Measurements from ENCODE around the gene CDH26. TPM values are rescaled to one million over a fixed set of nuclear protein-coding genes. Genes with fewer than 3 reads are reported as not detected.

The CDH26 gene
- total and polyA plus RNA-seq, 2 donors (not counting 1 experiment from before 2014, with no cell fraction given), result 1.8 to 2.3 TPM

DNA sequence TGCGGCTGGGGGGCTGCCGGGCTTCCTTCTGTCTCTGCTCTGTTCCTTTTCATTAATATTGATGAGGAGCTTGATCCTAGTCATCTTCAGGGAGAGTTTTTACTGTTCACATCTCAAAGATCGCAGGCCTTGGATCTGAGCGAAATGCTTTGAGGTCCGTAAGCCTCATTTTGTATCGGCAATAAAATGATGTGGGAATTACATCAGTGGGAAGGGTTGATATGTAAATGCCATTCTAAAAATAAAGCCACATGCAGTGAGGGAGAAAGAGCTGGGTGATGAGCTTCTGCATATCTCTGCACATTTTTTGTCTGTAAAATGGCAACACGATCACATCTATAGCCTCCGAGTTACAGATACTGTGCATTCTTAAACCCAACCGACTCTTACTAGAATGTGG, 24.9 kb downstream of the CDH26 start:
- Histone ChIP-seq H3K36me3 (replicated peaks in 1 of 2; ENCODE audit: control extremely low read depth in 1 of 2, control insufficient read depth in 1 of 2, extremely low read depth in 1 of 2, insufficient read depth in 2 of 2, low read length in 1 of 2) (no peaks in the 10 kb centered on the region), H4K20me1 (ENCODE audit: control insufficient read depth, insufficient read depth, low read length, poor library complexity, severe bottlenecking) (no peaks in the 10 kb centered on the region), H3K9me3 (ENCODE audit: control extremely low read depth in 1 of 3, control insufficient read depth in 2 of 3, insufficient read depth in 1 of 3, low read length in 2 of 3) (no peaks in the 10 kb centered on the region), H3K27me3 (replicated peaks in 1 of 4; ENCODE audit: control extremely low read depth in 1 of 4, control insufficient read depth in 3 of 4, insufficient read depth in 4 of 4, low read length in 3 of 4) (no peaks in the 10 kb centered on the region), H3K27ac (ENCODE audit: low read length in 2 of 2) (no peak overlapping the region), H3K9ac (ENCODE audit: low read length) (no peak overlapping the region), H3K4me1 (ENCODE audit: control insufficient read depth in 2 of 2, insufficient read depth in 2 of 2, low read length in 2 of 2) (peaks cover 4 to 9% of the 10 kb centered on the region in 2 donors), H3K4me3 (ENCODE audit: control extremely low read depth in 1 of 5, extremely low read depth in 1 of 5, insufficient read depth in 1 of 5, low read depth in 2 of 5, low read length in 4 of 5) (no peak overlapping the region), H3K79me2 (ENCODE audit: control insufficient read depth, insufficient read depth, low read length) (no peaks in the 10 kb centered on the region), H2AFZ (ENCODE audit: insufficient read depth, low read depth, low read length, poor library complexity, severe bottlenecking) (no peak overlapping the region), H3K4me2 (replicated peaks; ENCODE audit: low read depth, low read length, poor library complexity, severe bottlenecking) (no peak overlapping the region)
- 97% methylated on average over 5 of the region's 9 CpGs for WGBS (ENCODE audit: insufficient coverage)
- ChIA-PET POLR2A (no interaction called here), CTCF (no interaction called here)
- no peak overlapping the region for H3K4me3 Mint-ChIP-seq
- ATAC-seq (ENCODE audit: low read depth), result no peak
- H3K4me1 Mint-ChIP-seq, result peaks cover 9% of the 10 kb centered on the region
- no peak overlapping the region for H3K27ac Mint-ChIP-seq
- H3K27me3 Mint-ChIP-seq, result no peaks in the 10 kb centered on the region
- intact Hi-C loops (cut with micrococcal nuclease), result no loop called here
- DNase-seq, result no peak
- no peak for TF ChIP-seq EZH2 (IDR thresholded peaks at IDR 0.05; ENCODE audit: borderline replicate concordance, insufficient read depth, low read depth, low read length, poor library complexity, severe bottlenecking)
- TF ChIP-seq, protein P1, sequence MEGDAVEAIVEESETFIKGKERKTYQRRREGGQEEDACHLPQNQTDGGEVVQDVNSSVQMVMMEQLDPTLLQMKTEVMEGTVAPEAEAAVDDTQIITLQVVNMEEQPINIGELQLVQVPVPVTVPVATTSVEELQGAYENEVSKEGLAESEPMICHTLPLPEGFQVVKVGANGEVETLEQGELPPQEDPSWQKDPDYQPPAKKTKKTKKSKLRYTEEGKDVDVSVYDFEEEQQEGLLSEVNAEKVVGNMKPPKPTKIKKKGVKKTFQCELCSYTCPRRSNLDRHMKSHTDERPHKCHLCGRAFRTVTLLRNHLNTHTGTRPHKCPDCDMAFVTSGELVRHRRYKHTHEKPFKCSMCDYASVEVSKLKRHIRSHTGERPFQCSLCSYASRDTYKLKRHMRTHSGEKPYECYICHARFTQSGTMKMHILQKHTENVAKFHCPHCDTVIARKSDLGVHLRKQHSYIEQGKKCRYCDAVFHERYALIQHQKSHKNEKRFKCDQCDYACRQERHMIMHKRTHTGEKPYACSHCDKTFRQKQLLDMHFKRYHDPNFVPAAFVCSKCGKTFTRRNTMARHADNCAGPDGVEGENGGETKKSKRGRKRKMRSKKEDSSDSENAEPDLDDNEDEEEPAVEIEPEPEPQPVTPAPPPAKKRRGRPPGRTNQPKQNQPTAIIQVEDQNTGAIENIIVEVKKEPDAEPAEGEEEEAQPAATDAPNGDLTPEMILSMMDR (IDR thresholded peaks at IDR 0.05), result no peak
- no peaks in the 10 kb centered on the region for H3K9me3 Mint-ChIP-seq (ENCODE audit: insufficient read depth)

DNA sequence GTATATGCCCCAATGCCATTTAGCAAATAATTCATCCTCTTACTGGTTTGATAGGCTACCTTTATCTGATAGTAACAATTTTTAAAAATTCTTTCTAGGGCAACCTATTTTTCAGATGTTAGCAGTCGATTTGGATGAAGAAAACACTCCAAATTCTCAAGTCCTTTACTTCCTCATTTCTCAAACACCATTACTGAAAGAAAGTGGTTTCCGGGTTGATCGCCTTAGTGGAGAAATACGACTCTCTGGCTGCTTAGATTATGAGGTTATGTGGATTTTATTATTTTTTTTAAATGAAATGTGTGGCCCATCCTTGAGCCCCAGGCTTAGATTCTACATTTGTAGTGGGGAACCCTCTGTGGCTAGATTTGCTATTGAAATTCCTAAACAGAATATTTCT, 26.3 kb downstream of the CDH26 start:
- no peak overlapping the region for H3K4me3 Mint-ChIP-seq
- intact Hi-C loops (cut with micrococcal nuclease), result no loop called here
- Histone ChIP-seq H3K9ac (ENCODE audit: low read length) (no peak overlapping the region), H3K79me2 (ENCODE audit: control insufficient read depth, insufficient read depth, low read length) (no peaks in the 10 kb centered on the region), H3K4me1 (ENCODE audit: control insufficient read depth in 2 of 2, insufficient read depth in 2 of 2, low read length in 2 of 2) (peaks cover 4 to 9% of the 10 kb centered on the region in 2 donors), H3K27me3 (replicated peaks in 1 of 4; ENCODE audit: control extremely low read depth in 1 of 4, control insufficient read depth in 3 of 4, insufficient read depth in 4 of 4, low read length in 3 of 4) (no peaks in the 10 kb centered on the region), H3K27ac (ENCODE audit: low read length in 2 of 2) (no peak overlapping the region), H2AFZ (ENCODE audit: insufficient read depth, low read depth, low read length, poor library complexity, severe bottlenecking) (peak overlapping the region; percentile 70), H3K36me3 (replicated peaks in 1 of 2; ENCODE audit: control extremely low read depth in 1 of 2, control insufficient read depth in 1 of 2, extremely low read depth in 1 of 2, insufficient read depth in 2 of 2, low read length in 1 of 2) (no peaks in the 10 kb centered on the region), H4K20me1 (ENCODE audit: control insufficient read depth, insufficient read depth, low read length, poor library complexity, severe bottlenecking) (no peaks in the 10 kb centered on the region), H3K4me2 (replicated peaks; ENCODE audit: low read depth, low read length, poor library complexity, severe bottlenecking) (peak overlapping the region; percentile 31), H3K9me3 (ENCODE audit: control extremely low read depth in 1 of 3, control insufficient read depth in 2 of 3, insufficient read depth in 1 of 3, low read length in 2 of 3) (no peaks in the 10 kb centered on the region), H3K4me3 (ENCODE audit: control extremely low read depth in 1 of 5, extremely low read depth in 1 of 5, insufficient read depth in 1 of 5, low read depth in 2 of 5, low read length in 4 of 5) (peak overlapping the region in 1 of 5 experiments; percentile 19)
- no CpG with 5 or more reads among the region's 4 CpGs for WGBS (ENCODE audit: insufficient coverage)
- ChIA-PET POLR2A (no interaction called here), CTCF (no interaction called here)
- H3K27me3 Mint-ChIP-seq, result no peaks in the 10 kb centered on the region
- H3K9me3 Mint-ChIP-seq (ENCODE audit: insufficient read depth), result no peaks in the 10 kb centered on the region
- no peak overlapping the region for H3K27ac Mint-ChIP-seq
- DNase-seq (peak; percentile 29), ATAC-seq (ENCODE audit: low read depth) (no peak)
- TF ChIP-seq, protein P1 (IDR thresholded peaks at IDR 0.05), result no peak
- TF ChIP-seq EZH2 (IDR thresholded peaks at IDR 0.05; ENCODE audit: borderline replicate concordance, insufficient read depth, low read depth, low read length, poor library complexity, severe bottlenecking), result no peak
- peaks cover 9% of the 10 kb centered on the region for H3K4me1 Mint-ChIP-seq

Measured in B cell (primary cell).